ENCODE data around the gene KCTD2.
"Not testable (repeated sequence)": the region's sequence is repeated elsewhere in the genome, so short reads cannot be mapped to it uniquely, and the experiment has no call there.

- TF ChIP-seq, protein P1, sequence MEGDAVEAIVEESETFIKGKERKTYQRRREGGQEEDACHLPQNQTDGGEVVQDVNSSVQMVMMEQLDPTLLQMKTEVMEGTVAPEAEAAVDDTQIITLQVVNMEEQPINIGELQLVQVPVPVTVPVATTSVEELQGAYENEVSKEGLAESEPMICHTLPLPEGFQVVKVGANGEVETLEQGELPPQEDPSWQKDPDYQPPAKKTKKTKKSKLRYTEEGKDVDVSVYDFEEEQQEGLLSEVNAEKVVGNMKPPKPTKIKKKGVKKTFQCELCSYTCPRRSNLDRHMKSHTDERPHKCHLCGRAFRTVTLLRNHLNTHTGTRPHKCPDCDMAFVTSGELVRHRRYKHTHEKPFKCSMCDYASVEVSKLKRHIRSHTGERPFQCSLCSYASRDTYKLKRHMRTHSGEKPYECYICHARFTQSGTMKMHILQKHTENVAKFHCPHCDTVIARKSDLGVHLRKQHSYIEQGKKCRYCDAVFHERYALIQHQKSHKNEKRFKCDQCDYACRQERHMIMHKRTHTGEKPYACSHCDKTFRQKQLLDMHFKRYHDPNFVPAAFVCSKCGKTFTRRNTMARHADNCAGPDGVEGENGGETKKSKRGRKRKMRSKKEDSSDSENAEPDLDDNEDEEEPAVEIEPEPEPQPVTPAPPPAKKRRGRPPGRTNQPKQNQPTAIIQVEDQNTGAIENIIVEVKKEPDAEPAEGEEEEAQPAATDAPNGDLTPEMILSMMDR (IDR thresholded peaks at IDR 0.05; ENCODE audit: low read depth, low read length) = not testable (repeated sequence)
- TF ChIP-seq, protein P2, sequence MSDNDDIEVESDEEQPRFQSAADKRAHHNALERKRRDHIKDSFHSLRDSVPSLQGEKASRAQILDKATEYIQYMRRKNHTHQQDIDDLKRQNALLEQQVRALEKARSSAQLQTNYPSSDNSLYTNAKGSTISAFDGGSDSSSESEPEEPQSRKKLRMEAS (IDR thresholded peaks at IDR 0.05; ENCODE audit: low read depth, low read length) = not testable (repeated sequence)
These were observed 21.7 kb upstream of the KCTD2 start for GRCh38 chr17:75025398-75025734.

Data from NB4 (cell line).